Measurements from ENCODE around the gene CACHD1.

DNA sequence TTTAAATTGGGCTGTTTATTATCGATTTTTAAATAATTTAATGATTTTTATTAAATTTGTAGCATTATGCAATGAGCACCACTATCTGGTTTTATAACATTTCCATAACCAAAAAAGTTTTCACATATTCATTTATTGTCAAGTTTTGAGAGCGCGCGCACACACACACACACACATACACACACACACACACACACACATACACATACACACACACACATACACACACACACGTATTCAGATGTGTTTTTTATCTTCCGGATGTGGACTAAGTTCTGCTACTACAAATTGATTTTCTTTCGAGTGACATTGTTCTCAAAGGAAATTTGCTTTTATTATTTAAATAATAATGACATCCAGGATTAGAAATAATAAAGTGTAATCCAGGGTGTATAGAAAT lies 16.3 kb downstream of the CACHD1 start:
- TF ChIP-seq, protein P1, sequence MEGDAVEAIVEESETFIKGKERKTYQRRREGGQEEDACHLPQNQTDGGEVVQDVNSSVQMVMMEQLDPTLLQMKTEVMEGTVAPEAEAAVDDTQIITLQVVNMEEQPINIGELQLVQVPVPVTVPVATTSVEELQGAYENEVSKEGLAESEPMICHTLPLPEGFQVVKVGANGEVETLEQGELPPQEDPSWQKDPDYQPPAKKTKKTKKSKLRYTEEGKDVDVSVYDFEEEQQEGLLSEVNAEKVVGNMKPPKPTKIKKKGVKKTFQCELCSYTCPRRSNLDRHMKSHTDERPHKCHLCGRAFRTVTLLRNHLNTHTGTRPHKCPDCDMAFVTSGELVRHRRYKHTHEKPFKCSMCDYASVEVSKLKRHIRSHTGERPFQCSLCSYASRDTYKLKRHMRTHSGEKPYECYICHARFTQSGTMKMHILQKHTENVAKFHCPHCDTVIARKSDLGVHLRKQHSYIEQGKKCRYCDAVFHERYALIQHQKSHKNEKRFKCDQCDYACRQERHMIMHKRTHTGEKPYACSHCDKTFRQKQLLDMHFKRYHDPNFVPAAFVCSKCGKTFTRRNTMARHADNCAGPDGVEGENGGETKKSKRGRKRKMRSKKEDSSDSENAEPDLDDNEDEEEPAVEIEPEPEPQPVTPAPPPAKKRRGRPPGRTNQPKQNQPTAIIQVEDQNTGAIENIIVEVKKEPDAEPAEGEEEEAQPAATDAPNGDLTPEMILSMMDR (IDR thresholded peaks at IDR 0.05), result no peak
- TF ChIP-seq POLR2AphosphoS5 (IDR thresholded peaks at IDR 0.05) (no peak), POLR2A (IDR thresholded peaks at IDR 0.05) (no peak)

Measured in prostate gland (tissue), 2 donors.